CD4-positive, alpha-beta memory T cell (primary cell): ENCODE results near the gene EME2. TPM values are rescaled to one million over a fixed set of nuclear protein-coding genes. Genes with fewer than 3 reads are reported as not detected.

Experiments used
- CTCF ChIA-PET: fragments of 350-600 bp; sonication (Branson Sonifier 250); formaldehyde crosslinking; loops from one replicate; lab custom pipeline; 2021; ENCODE audit warnings: inconsistent platforms; ENCODE audit not compliant: partially characterized antibody; lab: Charles Lee
- POLR2A ChIA-PET: fragments of 350-600 bp; sonication (Branson Sonifier 250); formaldehyde crosslinking; loops from one replicate; lab custom pipeline; 2021; ENCODE audit not compliant: partially characterized antibody; lab: Charles Lee
- DNase-seq, 5 donors: peaks; one replicate each; pipeline versions ENCODE4 v3.0.0 to v3.0.0-alpha.2; 2020 to 2022; ENCODE audit warnings: mixed read lengths in 1 of 5
- H3K27ac ChIP-seq: one replicate; pipeline ENCODE4 v1.7.0; 2013; ENCODE audit warnings: low read depth, low read length
- H3K27me3 ChIP-seq: 2 replicates; pipeline ENCODE4 v1.7.0; 2013; ENCODE audit warnings: mild to moderate bottlenecking, low read length, moderate library complexity; ENCODE audit not compliant: insufficient read depth
- H3K36me3 ChIP-seq: 2 replicates; pipeline ENCODE4 v1.7.0; 2013; ENCODE audit warnings: mild to moderate bottlenecking, low read length, moderate library complexity; ENCODE audit not compliant: insufficient read depth
- H3K4me1 ChIP-seq: 2 replicates; pipeline ENCODE4 v1.7.0; 2013; ENCODE audit warnings: mild to moderate bottlenecking, low read length, moderate library complexity; ENCODE audit not compliant: insufficient read depth
- H3K4me3 ChIP-seq, 2 donors: one replicate each; pipeline ENCODE4 v1.7.0; 2013; ENCODE audit warnings: low read length in 2 of 2, mild to moderate bottlenecking in 1 of 2
- H3K9me3 ChIP-seq, 2 donors: one replicate each; pipeline ENCODE4 v1.7.0; 2013; ENCODE audit warnings: low read length in 2 of 2, control low read depth in 1 of 2; ENCODE audit not compliant: control insufficient read depth in 1 of 2
- H3K27ac Mint-ChIP-seq, 7 donors: one replicate each; pipeline ENCODE4 v1.8.0; 2020 to 2021; ENCODE audit warnings: mixed read lengths in 7 of 7, mild to moderate bottlenecking in 6 of 7, inconsistent platforms in 3 of 7, moderate library complexity in 3 of 7
- H3K27me3 Mint-ChIP-seq, 2 donors: one replicate each; pipeline ENCODE4 v1.8.0; 2020 to 2021; ENCODE audit warnings: mixed read lengths in 2 of 2
- H3K36me3 Mint-ChIP-seq, 2 donors: one replicate each; pipeline ENCODE4 v1.8.0; 2020 to 2021; ENCODE audit warnings: mixed read lengths in 2 of 2, inconsistent platforms in 1 of 2, mild to moderate bottlenecking in 1 of 2
- H3K4me1 Mint-ChIP-seq, 4 donors: one replicate each; pipeline ENCODE4 v1.8.0; 2020 to 2021; ENCODE audit warnings: mixed read lengths in 4 of 4, mild to moderate bottlenecking in 1 of 4
- H3K4me3 Mint-ChIP-seq, 8 donors: one replicate each; pipeline ENCODE4 v1.8.0; 2020 to 2021; ENCODE audit warnings: mixed read lengths in 8 of 8, mild to moderate bottlenecking in 7 of 8, moderate library complexity in 6 of 8, inconsistent platforms in 3 of 8
- H3K9me3 Mint-ChIP-seq, 8 donors: one replicate each; pipeline ENCODE4 v1.8.0; 2020 to 2021; ENCODE audit warnings: mixed read lengths in 8 of 8, mild to moderate bottlenecking in 5 of 8, inconsistent platforms in 3 of 8, moderate library complexity in 1 of 8
- intact Hi-C: fragments of 100-400 bp; cut with micrococcal nuclease; formaldehyde crosslinking; loops from one replicate; pipeline ENCODE4 v1.15.1; 2023
- polyA plus RNA-seq, 2 donors: library from polyadenylated mRNA; unstranded; fragments of 300-500 nt; fragmentation: Illumina TruSeq; gene quantifications; one replicate each; pipeline ENCODE4 v1.2.3, GENCODE V29; 2021
- total RNA-seq, 2 experiments: library from RNA; stranded (reverse); gene quantifications; one replicate each; pipeline ENCODE4 v1.2.3, GENCODE V29; 2021

EME2 gene
- total and polyA plus RNA-seq, 4 experiments from 2014 or later, result 0.30 to 33.1 (median 17.2) TPM

DNA sequence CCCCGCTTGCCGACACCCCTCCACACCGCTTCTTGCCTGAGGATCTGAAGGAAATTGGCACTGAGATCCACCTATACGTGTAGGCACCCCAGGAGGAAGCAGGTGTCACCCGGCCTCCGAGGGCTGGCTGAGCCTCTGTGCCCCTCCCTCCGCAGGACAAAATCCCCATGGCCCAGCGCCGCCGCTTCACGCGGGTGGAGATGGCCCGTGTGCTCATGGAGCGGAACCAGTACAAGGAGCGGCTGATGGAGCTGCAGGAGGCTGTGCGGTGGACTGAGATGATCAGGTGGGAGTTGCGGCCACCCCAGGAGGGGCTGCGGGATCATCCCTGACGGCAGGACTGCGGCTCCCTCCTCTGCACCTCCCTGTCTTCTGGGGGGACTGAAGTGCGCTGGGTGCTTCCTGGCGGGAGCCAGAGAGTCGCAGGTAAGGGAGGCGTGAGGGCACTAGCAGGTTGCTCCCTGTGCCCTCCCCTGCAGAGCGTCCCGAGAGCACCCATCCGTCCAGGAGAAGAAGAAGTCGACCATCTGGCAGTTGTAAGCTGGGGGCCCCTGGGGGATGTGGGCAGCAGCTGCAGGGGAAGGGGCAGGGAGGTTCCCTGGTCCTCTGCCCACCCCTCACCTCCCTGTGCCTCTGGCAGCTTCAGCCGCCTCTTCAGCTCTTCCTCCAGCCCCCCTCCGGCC is 10.3 kb upstream of the EME2 start:
- H3K27ac Mint-ChIP-seq, result peak overlapping the region in 2 of 7 donors; percentile 17 to 38
- peaks cover 4 to 27% of the 10 kb centered on the region in 2 donors for H3K36me3 Mint-ChIP-seq
- no peaks in the 10 kb centered on the region for H3K27me3 Mint-ChIP-seq
- no peaks in the 10 kb centered on the region for H3K9me3 Mint-ChIP-seq
- peaks cover 2% of the 10 kb centered on the region for H3K4me1 ChIP-seq
- no peak for DNase-seq
- no peaks in the 10 kb centered on the region for H3K9me3 ChIP-seq
- peaks cover 24% of the 10 kb centered on the region for H3K36me3 ChIP-seq
- POLR2A ChIA-PET, result interaction anchor here (2.8 kb wide), 1 partner anchor 8 kb away, joined by 11 read pairs; the partner anchor contains the start of gene NME3
- CTCF ChIA-PET, result no interaction called here
- H3K4me3 Mint-ChIP-seq, result no peak overlapping the region
- no peak overlapping the region for H3K27ac ChIP-seq
- no peak overlapping the region for H3K4me3 ChIP-seq
- H3K4me1 Mint-ChIP-seq, result peaks cover 3 to 4% (median 3%) of the 10 kb centered on the region in 4 donors
- intact Hi-C loops, result no loop called here
- H3K27me3 ChIP-seq, result no peaks in the 10 kb centered on the region

DNA sequence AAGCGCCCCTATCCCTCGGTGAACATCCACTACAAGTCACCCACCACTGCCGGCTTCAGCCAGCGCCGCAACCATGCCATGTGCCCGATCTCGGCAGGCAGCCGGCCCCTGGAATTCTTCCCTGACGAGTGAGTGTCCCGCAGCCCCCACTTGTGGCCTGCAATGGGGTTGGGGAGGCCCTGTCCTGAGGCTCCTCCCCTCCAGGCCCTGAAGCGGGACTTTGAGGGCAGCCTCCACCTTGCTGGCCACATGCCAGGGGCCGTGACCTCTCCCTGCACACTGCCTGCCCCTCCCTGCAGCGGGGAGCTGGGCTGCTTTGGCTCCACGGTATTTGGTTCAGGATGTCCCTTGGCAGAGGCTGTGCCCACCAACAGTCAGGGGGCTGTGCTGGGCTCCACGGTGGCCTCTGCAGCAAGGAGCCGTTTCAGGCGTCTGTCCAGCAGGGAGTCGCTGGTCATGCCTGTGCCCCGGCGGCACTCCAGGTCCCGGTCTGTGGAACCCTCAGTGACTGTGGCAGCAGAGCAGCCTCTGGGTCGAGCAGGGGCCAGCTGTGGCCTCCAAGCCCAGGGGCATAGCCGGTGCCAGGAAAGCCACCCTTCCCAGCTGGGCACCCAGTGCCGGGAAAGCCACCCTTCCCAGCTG is 9.6 kb upstream of the EME2 start:
- Mint-ChIP-seq H3K27ac (peak overlapping the region in 1 of 7 donors; percentile 38), H3K36me3 (peaks cover 6 to 30% of the 10 kb centered on the region in 2 donors)
- POLR2A ChIA-PET, result no interaction called here

DNA sequence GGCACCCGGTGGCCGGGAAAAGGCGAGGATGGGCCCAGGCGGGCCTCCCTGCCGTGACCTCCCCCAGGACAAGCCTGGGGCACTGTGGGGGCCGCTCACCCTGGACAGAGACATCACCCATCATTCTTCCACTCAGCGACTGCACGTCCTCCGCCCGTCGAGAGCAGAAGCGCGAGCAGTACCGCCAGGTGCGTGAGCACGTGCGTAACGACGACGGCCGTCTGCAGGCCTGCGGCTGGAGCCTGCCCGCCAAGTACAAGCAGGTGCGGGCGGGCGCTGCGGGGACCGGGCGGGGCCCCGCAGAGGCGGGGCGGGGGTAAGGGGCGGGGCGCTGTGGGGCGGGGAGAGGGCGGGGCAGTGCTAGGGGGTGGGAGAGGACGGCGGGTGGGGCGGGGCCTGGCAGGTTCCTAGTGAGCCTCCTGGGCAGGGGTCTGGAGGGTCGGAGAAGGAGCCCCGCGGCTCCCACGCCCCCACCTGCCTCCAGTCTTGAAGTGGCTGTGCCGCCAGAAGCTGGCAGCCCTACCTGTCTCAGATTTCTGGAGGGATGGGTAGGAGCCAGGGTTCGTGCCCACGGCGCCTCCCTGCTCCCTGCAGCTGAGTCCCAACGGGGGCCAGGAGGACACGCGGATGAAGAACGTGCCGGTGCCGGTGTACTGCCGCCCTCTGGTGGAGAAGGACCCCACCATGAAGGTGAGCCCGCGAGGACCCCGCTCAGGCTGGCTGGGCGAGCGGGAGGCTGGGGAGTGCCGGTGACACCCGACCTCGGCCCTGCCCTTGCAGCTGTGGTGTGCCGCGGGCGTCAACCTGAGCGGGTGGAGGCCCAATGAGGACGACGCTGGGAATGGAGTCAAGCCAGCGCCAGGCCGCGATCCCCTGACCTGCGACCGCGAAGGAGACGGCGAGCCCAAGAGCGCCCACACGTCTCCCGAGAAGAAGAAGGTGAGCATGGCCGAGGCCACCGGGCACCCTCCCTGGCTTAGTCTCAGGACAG is 8.8 kb upstream of the EME2 start:
- Histone ChIP-seq H3K4me1 (no peaks in the 10 kb centered on the region), H3K9me3 (no peaks in the 10 kb centered on the region), H3K27ac (no peak overlapping the region), H3K27me3 (no peaks in the 10 kb centered on the region), H3K36me3 (peaks cover 24% of the 10 kb centered on the region), H3K4me3 (no peak overlapping the region)
- H3K27ac Mint-ChIP-seq, result no peak overlapping the region
- DNase-seq, result no peak
- POLR2A ChIA-PET, result interaction anchor here (0.8 to 11.4 kb wide), 2 partner anchors 9 to 16 kb away, joined by 4 to 185 read pairs; partner anchors contain the start of genes EME2, MRPS34, NUBP2 and SPSB3
- CTCF ChIA-PET, result interaction anchor here (0.9 kb wide), 1 partner anchor 19 kb away, joined by 3 read pairs; the partner anchor contains the start of genes NUBP2 and SPSB3
- H3K4me1 Mint-ChIP-seq, result no peaks in the 10 kb centered on the region
- H3K27me3 Mint-ChIP-seq, result no peaks in the 10 kb centered on the region
- H3K9me3 Mint-ChIP-seq, result no peaks in the 10 kb centered on the region
- no peak overlapping the region for H3K4me3 Mint-ChIP-seq
- H3K36me3 Mint-ChIP-seq, result peaks cover 8 to 30% of the 10 kb centered on the region in 2 donors
- intact Hi-C loops, result no loop called here

More for the DNA sequence above, 9.6 kb upstream of the EME2 start:
- H3K27me3 Mint-ChIP-seq, result no peaks in the 10 kb centered on the region
- H3K9me3 Mint-ChIP-seq, result no peaks in the 10 kb centered on the region
- CTCF ChIA-PET, result no interaction called here
- Histone ChIP-seq H3K27me3 (no peaks in the 10 kb centered on the region), H3K36me3 (peaks cover 24% of the 10 kb centered on the region), H3K4me3 (no peak overlapping the region), H3K4me1 (no peaks in the 10 kb centered on the region), H3K27ac (no peak overlapping the region), H3K9me3 (no peaks in the 10 kb centered on the region)
- intact Hi-C loops, result no loop called here
- no peaks in the 10 kb centered on the region for H3K4me1 Mint-ChIP-seq
- no peak overlapping the region for H3K4me3 Mint-ChIP-seq
- no peak for DNase-seq

DNA sequence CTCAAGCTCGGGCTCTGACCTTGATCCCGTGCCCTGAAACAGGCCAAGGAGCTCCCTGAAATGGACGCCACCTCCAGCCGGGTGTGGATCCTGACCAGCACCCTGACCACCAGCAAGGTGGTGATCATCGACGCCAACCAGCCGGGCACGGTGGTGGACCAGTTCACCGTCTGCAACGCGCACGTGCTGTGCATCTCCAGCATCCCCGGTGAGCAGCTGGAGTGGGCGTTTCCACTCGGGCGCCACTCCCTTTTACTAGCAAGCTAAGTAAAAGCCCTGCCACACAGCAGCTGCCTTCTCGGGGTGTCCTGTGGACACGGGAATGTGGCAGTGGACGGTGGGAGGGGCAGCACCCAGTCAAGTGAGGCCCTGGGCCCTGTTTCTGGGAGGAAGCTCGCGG is 7.6 kb upstream of the EME2 start:
- Histone ChIP-seq H3K27me3 (no peaks in the 10 kb centered on the region), H3K4me1 (no peaks in the 10 kb centered on the region), H3K36me3 (peaks cover 24% of the 10 kb centered on the region), H3K4me3 (no peak overlapping the region), H3K9me3 (no peaks in the 10 kb centered on the region), H3K27ac (no peak overlapping the region)
- no peaks in the 10 kb centered on the region for H3K9me3 Mint-ChIP-seq
- POLR2A ChIA-PET, result interaction anchor here (11.4 kb wide), 1 partner anchor 15 kb away, joined by 185 read pairs; the partner anchor contains the start of genes NUBP2 and SPSB3
- intact Hi-C loops, result no loop called here
- H3K4me3 Mint-ChIP-seq, result no peak overlapping the region
- no peak for DNase-seq
- CTCF ChIA-PET, result interaction anchor here (0.9 to 1.4 kb wide), 3 partner anchors 10 to 41 kb away, joined by 3 read pairs; partner anchors contain the start of genes NUBP2 and SPSB3
- H3K36me3 Mint-ChIP-seq, result peaks cover 8 to 30% of the 10 kb centered on the region in 2 donors
- peaks cover 0 to 3% (median under 1%) of the 10 kb centered on the region in 4 donors for H3K4me1 Mint-ChIP-seq
- H3K27ac Mint-ChIP-seq, result no peak overlapping the region
- H3K27me3 Mint-ChIP-seq, result no peaks in the 10 kb centered on the region

DNA sequence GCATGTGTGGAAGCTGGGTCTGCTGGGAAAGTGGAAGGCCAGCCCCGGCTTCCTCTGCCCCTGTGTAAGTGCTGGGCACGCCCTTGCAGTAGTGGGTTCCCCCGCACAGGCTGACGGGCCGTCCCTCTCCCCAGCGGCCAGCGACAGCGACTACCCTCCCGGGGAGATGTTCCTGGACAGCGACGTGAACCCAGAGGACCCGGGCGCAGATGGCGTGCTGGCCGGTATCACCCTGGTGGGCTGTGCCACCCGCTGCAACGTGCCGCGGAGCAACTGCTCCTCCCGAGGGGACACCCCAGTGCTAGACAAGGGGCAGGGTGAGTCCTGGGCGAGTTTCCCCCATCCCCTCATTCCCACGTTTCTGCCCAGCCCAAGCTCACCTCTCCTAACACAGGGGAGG is 6.8 kb upstream of the EME2 start:
- H3K9me3 ChIP-seq, result no peaks in the 10 kb centered on the region
- H3K27me3 Mint-ChIP-seq, result no peaks in the 10 kb centered on the region
- no peaks in the 10 kb centered on the region for H3K9me3 Mint-ChIP-seq
- peaks cover 7% of the 10 kb centered on the region for H3K4me1 ChIP-seq
- no peak overlapping the region for H3K4me3 Mint-ChIP-seq
- H3K36me3 ChIP-seq, result peaks cover 24% of the 10 kb centered on the region
- no peaks in the 10 kb centered on the region for H3K27me3 ChIP-seq
- H3K4me3 ChIP-seq, result no peak overlapping the region
- H3K4me1 Mint-ChIP-seq, result peaks cover 0 to 10% (median 4%) of the 10 kb centered on the region in 4 donors
- CTCF ChIA-PET, result interaction anchor here (1.4 kb wide), 1 partner anchor 42 kb away, joined by 3 read pairs; no protein-coding TSS in a partner anchor
- DNase-seq, result no peak
- POLR2A ChIA-PET, result interaction anchor here (11.4 kb wide), 1 partner anchor 14 kb away, joined by 185 read pairs; the partner anchor contains the start of genes NUBP2 and SPSB3
- peaks cover 8 to 28% of the 10 kb centered on the region in 2 donors for H3K36me3 Mint-ChIP-seq
- no peak overlapping the region for H3K27ac Mint-ChIP-seq
- intact Hi-C loops, result no loop called here
- no peak overlapping the region for H3K27ac ChIP-seq

DNA sequence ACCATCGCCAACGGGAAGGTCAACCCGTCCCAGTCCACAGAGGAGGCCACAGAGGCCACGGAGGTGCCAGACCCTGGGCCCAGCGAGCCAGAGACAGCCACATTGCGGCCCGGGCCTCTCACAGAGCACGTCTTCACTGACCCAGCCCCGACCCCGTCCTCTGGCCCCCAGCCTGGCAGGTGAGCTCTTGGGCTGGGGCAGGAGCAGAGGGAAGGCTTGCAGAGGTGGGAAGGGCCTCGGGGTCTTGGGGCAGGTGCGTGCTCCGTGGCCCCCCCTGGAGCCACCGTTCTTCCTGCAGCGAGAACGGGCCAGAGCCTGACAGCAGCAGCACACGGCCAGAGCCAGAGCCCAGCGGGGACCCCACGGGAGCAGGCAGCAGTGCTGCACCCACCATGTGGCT is 6.4 kb upstream of the EME2 start:
- POLR2A ChIA-PET, result interaction anchor here (11.4 kb wide), 1 partner anchor 14 kb away, joined by 185 read pairs; the partner anchor contains the start of genes NUBP2 and SPSB3
- no peak overlapping the region for H3K4me3 ChIP-seq
- H3K9me3 ChIP-seq, result no peaks in the 10 kb centered on the region
- intact Hi-C loops, result no loop called here
- DNase-seq, result no peak
- no peaks in the 10 kb centered on the region for H3K27me3 ChIP-seq
- H3K36me3 Mint-ChIP-seq, result peaks cover 5 to 24% of the 10 kb centered on the region in 2 donors
- peaks cover 24% of the 10 kb centered on the region for H3K36me3 ChIP-seq
- no peak overlapping the region for H3K27ac ChIP-seq
- no peaks in the 10 kb centered on the region for H3K9me3 Mint-ChIP-seq
- no peak overlapping the region for H3K4me3 Mint-ChIP-seq
- peaks cover 7% of the 10 kb centered on the region for H3K4me1 ChIP-seq
- no peaks in the 10 kb centered on the region for H3K27me3 Mint-ChIP-seq
- no peak overlapping the region for H3K27ac Mint-ChIP-seq
- peaks cover 0 to 10% (median 4%) of the 10 kb centered on the region in 4 donors for H3K4me1 Mint-ChIP-seq
- CTCF ChIA-PET, result no interaction called here
